Measurements from ENCODE around the gene CDH23.

CDH23 gene

GRCh38 chr10:71691405-71691804 is 294.7 kb downstream of the CDH23 start:
- no peak for DNase-seq (ENCODE audit: low spot score)

GRCh38 chr10:71692598-71693306 is 296.0 kb downstream of the CDH23 start:
- DNase-seq (ENCODE audit: low spot score) = no peak

- DNase-seq (ENCODE audit: low spot score) = no peak
Observed at GRCh38 chr10:71693377-71693776, 296.7 kb downstream of the CDH23 start.

GRCh38 chr10:71694039-71694501 is 297.4 kb downstream of the CDH23 start:
- no peak for DNase-seq (ENCODE audit: low spot score)

GRCh38 chr10:71694567-71694968 is 297.8 kb downstream of the CDH23 start:
- DNase-seq (ENCODE audit: low spot score) = no peak

- no peak for DNase-seq (ENCODE audit: low spot score)
Observed at GRCh38 chr10:71695502-71696476, 299.1 kb downstream of the CDH23 start.

- peak; percentile 45 for DNase-seq (ENCODE audit: low spot score)
Observed at GRCh38 chr10:71696628-71697326, 300.1 kb downstream of the CDH23 start.

- DNase-seq (ENCODE audit: low spot score) = no peak
Observed at GRCh38 chr10:71697938-71698709, 301.4 kb downstream of the CDH23 start.

GRCh38 chr10:71698737-71699136 is 302.0 kb downstream of the CDH23 start:
- DNase-seq (ENCODE audit: low spot score) = no peak

GRCh38 chr10:71700731-71701368 is 304.1 kb downstream of the CDH23 start:
- DNase-seq (ENCODE audit: low spot score) = no peak

GRCh38 chr10:71701496-71702132 is 304.9 kb downstream of the CDH23 start:
- no peak for DNase-seq (ENCODE audit: low spot score)

GRCh38 chr10:71703577-71703976 is 306.9 kb downstream of the CDH23 start:
- DNase-seq (ENCODE audit: low spot score) = no peak

GRCh38 chr10:71704816-71705215 is 308.1 kb downstream of the CDH23 start:
- DNase-seq (ENCODE audit: low spot score) = no peak

GRCh38 chr10:71705582-71705981 is 308.9 kb downstream of the CDH23 start:
- no peak for DNase-seq (ENCODE audit: low spot score)

GRCh38 chr10:71706216-71707121 is 309.7 kb downstream of the CDH23 start:
- no peak for DNase-seq (ENCODE audit: low spot score)

GRCh38 chr10:71707240-71707789 is 310.6 kb downstream of the CDH23 start:
- DNase-seq (ENCODE audit: low spot score) = no peak

- peak; percentile 7 for DNase-seq (ENCODE audit: low spot score)
Observed at GRCh38 chr10:71708301-71708703, 311.6 kb downstream of the CDH23 start.

GRCh38 chr10:71708897-71709882 is 312.5 kb downstream of the CDH23 start:
- DNase-seq (ENCODE audit: low spot score) = no peak

All from LoVo (cell line).